B cell (primary cell): ENCODE results near the gene PAIP2. TPM values are rescaled to one million over a fixed set of nuclear protein-coding genes. Genes with fewer than 3 reads are reported as not detected.

Experiments used
- ATAC-seq: fragments of 200-7000 bp; cut with Tn5 transposase; one replicate; pipeline ENCODE4 v1.10.0; 2021; ENCODE audit warnings: low read depth, mild to moderate bottlenecking, moderate number of reproducible peaks, moderate library complexity
- CTCF ChIA-PET: fragments of 350-600 bp; sonication (Branson Sonifier 250); formaldehyde crosslinking; loops from one replicate; lab custom pipeline; 2021; ENCODE audit warnings: antibody characterized with exemption, inconsistent platforms; lab: Charles Lee
- POLR2A ChIA-PET: fragments of 350-600 bp; sonication (Branson Sonifier 250); formaldehyde crosslinking; loops from one replicate; lab custom pipeline; 2021; ENCODE audit warnings: antibody characterized with exemption; lab: Charles Lee
- DNase-seq: peaks from one replicate; pipeline ENCODE4 v3.0.0; 2013
- H2AFZ ChIP-seq: 2 replicates; pipeline ENCODE4 v1.6.1; 2012; ENCODE audit warnings: mild to moderate bottlenecking, low read depth, low read length; ENCODE audit not compliant: insufficient read depth, poor library complexity, severe bottlenecking
- H3K27ac ChIP-seq, 2 donors: 1 replicate in 1 of 2; 2 replicates in 1 of 2; pipeline ENCODE4 v1.5.1; 2012 to 2013; ENCODE audit warnings: low read length in 2 of 2, mild to moderate bottlenecking in 2 of 2, moderate library complexity in 1 of 2
- H3K27me3 ChIP-seq, 4 experiments: fragments of 200-600 bp in 1 of 4; sonication (generic) in 1 of 4; replicated peaks in 1 of 4; 1 replicate in 2 of 4; 2 replicates in 2 of 4; pipeline versions ENCODE4 v1.6.1 to v1.7.0; 2013 to 2016; ENCODE audit warnings: low read length in 3 of 4, mild to moderate bottlenecking in 2 of 4, mixed read lengths in 1 of 4, moderate library complexity in 1 of 4; ENCODE audit not compliant: insufficient read depth in 4 of 4, control insufficient read depth in 3 of 4; ENCODE audit errors: control extremely low read depth in 1 of 4
- H3K36me3 ChIP-seq, 2 experiments: replicated peaks in 1 of 2; 1 replicate in 1 of 2; 2 replicates in 1 of 2; pipeline versions ENCODE4 v1.6.1 to v1.7.1; 2013; ENCODE audit warnings: low read length in 1 of 2; ENCODE audit not compliant: insufficient read depth in 2 of 2, control insufficient read depth in 1 of 2; ENCODE audit errors: control extremely low read depth in 1 of 2, extremely low read depth in 1 of 2
- H3K4me1 ChIP-seq, 2 donors: fragments of 200-600 bp in 1 of 2; sonication (generic) in 1 of 2; 1 replicate in 1 of 2; 2 replicates in 1 of 2; pipeline versions ENCODE4 v1.5.1 to v1.6.1; 2013 to 2017; ENCODE audit warnings: low read length in 2 of 2; ENCODE audit not compliant: control insufficient read depth in 2 of 2, insufficient read depth in 2 of 2
- H3K4me2 ChIP-seq: replicated peaks from 2 replicates; pipeline ENCODE3; 2012; ENCODE audit warnings: mild to moderate bottlenecking, low read depth, low read length; ENCODE audit not compliant: poor library complexity, severe bottlenecking
- H3K4me3 ChIP-seq, 5 experiments: fragments of 200-600 bp in 1 of 5; sonication (generic) in 1 of 5; 1 replicate in 3 of 5; 2 replicates in 2 of 5; pipeline versions ENCODE4 v1.5.1 to v1.7.0; 2011 to 2016; ENCODE audit warnings: low read length in 4 of 5, mild to moderate bottlenecking in 4 of 5, low read depth in 2 of 5, control low read depth in 1 of 5, moderate library complexity in 1 of 5; ENCODE audit not compliant: insufficient read depth in 1 of 5; ENCODE audit errors: control extremely low read depth in 1 of 5, extremely low read depth in 1 of 5
- H3K79me2 ChIP-seq: fragments of 200-600 bp; sonication (generic); one replicate; pipeline ENCODE4 v1.6.0; 2016; ENCODE audit warnings: low read length; ENCODE audit not compliant: control insufficient read depth, insufficient read depth
- H3K9ac ChIP-seq: fragments of 200-600 bp; sonication (generic); 2 replicates; pipeline ENCODE4 v1.6.1; 2017; ENCODE audit warnings: mild to moderate bottlenecking, low read length, moderate library complexity
- H3K9me3 ChIP-seq, 3 donors: one replicate each; pipeline versions ENCODE4 v1.6.1 to v1.7.1; 2013; ENCODE audit warnings: low read length in 2 of 3; ENCODE audit not compliant: control insufficient read depth in 2 of 3, insufficient read depth in 1 of 3; ENCODE audit errors: control extremely low read depth in 1 of 3
- H4K20me1 ChIP-seq: 2 replicates; pipeline ENCODE4 v1.6.0; 2012; ENCODE audit warnings: mild to moderate bottlenecking, low read length; ENCODE audit not compliant: insufficient read depth, control insufficient read depth, poor library complexity, severe bottlenecking
- H3K27ac Mint-ChIP-seq: one replicate; pipeline ENCODE4 v1.8.0; 2021; ENCODE audit warnings: mixed read lengths
- H3K27me3 Mint-ChIP-seq: one replicate; pipeline ENCODE4 v1.8.0; 2021; ENCODE audit warnings: mixed read lengths
- H3K4me1 Mint-ChIP-seq: one replicate; pipeline ENCODE4 v1.8.0; 2021; ENCODE audit warnings: mixed read lengths
- H3K4me3 Mint-ChIP-seq: one replicate; pipeline ENCODE4 v1.8.0; 2021; ENCODE audit warnings: mixed read lengths
- H3K9me3 Mint-ChIP-seq: one replicate; pipeline ENCODE4 v1.8.0; 2022; ENCODE audit warnings: mixed read lengths; ENCODE audit not compliant: insufficient read depth
- EZH2 ChIP-seq: IDR thresholded peaks from 2 replicates; pipeline ENCODE4 v1.6.1; 2012; ENCODE audit warnings: borderline replicate concordance, low read depth, mild to moderate bottlenecking, moderate library complexity, low read length; ENCODE audit not compliant: insufficient read depth, poor library complexity, severe bottlenecking
- WGBS: methylation state at CpG from one replicate; pipeline ENCODE4 v1.1.5; 2013; ENCODE audit warnings: missing lambda C conversion rate; ENCODE audit not compliant: insufficient coverage; 5-methylcytosine and 5-hydroxymethylcytosine counted together
- intact Hi-C: fragments of 100-400 bp; cut with micrococcal nuclease; formaldehyde crosslinking; loops from one replicate; pipeline ENCODE4 v1.10.0; 2022
- polyA plus RNA-seq: library from polyadenylated mRNA; depleted of rRNA; stranded (reverse); fragments of >200 nt; gene quantifications from 2 replicates; pipeline ENCODE4 v1.2.3, GENCODE V29; 2012
- total RNA-seq, 2 donors: library from RNA; stranded (reverse); fragments of 120-200 nt in 1 of 2; gene quantifications; 1 replicate in 1 of 2; 2 replicates in 1 of 2; pipeline versions ENCODE4 v1.2.3 to v1.2.4, GENCODE V29; 2013 to 2022
- TF ChIP-seq, protein P1 (sequence below): fragments of 200-600 bp; IDR thresholded peaks from one replicate; pipeline ENCODE4 v1.8.0; 2022; ENCODE audit warnings: antibody characterized with exemption, mild to moderate bottlenecking

Gene PAIP2
- total and polyA plus RNA-seq, 2 donors (not counting 1 experiment from before 2014, with no cell fraction given), result 38.5 to 121 TPM

DNA sequence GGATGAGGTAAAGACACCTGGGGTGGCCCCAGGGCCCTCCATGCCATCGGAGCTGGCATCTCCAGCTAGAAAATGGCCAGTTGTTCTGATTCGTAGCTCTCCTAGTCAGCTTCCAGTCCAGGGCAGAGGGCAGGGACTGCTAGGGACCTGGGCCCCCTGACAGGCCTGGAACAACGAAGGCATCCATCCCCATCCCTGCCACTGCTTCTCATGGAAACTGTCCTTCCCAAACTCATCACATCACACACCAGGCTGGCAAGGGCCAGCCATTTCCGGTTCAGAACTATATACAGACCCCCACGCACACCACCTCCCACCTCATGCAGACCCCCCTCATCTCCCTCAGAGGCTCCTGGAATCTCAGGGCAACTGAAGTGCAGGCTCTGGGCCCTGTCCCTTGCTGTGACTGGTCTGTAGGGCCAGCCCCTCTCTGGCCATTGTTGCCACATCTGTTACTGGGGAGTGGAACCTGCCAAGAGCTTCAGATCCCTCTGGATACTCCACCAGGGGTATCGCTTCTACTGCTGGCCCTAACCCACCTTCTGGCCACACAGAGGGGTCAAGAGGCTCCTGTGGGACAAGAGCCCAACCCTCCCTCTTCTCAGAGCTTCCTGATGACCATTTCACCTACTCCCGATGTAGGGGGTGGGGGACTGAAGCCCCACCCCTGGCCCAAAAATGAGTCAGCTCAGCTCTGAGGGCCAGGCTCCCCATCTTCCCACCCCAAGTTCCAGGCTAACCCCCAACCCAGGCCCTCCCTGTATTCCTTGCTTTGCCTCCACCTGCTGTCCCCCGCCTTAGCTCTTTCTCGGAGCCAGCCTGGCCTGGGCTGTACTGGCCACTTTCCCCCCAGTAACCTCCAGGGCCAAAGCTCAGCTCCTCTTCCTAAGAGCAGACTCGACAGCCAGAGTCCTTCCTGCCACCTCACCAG lies 49.2 kb downstream of the PAIP2 start:
- no peak overlapping the region for H3K4me3 ChIP-seq
- peak overlapping the region; percentile 86 to 89 for H3K27ac ChIP-seq
- no peak for TF ChIP-seq EZH2
- TF ChIP-seq, protein P1, sequence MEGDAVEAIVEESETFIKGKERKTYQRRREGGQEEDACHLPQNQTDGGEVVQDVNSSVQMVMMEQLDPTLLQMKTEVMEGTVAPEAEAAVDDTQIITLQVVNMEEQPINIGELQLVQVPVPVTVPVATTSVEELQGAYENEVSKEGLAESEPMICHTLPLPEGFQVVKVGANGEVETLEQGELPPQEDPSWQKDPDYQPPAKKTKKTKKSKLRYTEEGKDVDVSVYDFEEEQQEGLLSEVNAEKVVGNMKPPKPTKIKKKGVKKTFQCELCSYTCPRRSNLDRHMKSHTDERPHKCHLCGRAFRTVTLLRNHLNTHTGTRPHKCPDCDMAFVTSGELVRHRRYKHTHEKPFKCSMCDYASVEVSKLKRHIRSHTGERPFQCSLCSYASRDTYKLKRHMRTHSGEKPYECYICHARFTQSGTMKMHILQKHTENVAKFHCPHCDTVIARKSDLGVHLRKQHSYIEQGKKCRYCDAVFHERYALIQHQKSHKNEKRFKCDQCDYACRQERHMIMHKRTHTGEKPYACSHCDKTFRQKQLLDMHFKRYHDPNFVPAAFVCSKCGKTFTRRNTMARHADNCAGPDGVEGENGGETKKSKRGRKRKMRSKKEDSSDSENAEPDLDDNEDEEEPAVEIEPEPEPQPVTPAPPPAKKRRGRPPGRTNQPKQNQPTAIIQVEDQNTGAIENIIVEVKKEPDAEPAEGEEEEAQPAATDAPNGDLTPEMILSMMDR, result no peak
- ChIA-PET POLR2A (interaction anchor here (0.6 to 8.4 kb wide), 7 partner anchors 10 to 134 kb away, joined by 5 to 70 read pairs (median 6); partner anchors contain the start of genes MATR3 and PAIP2), CTCF (interaction anchor here (0.7 to 5.3 kb wide), 13 partner anchors 13 to 245 kb away, joined by 3 to 39 read pairs (median 5); partner anchors contain the start of genes MATR3, PAIP2, SIL1 and SPATA24)
- H3K27ac Mint-ChIP-seq, result peak overlapping the region; percentile 99
- ATAC-seq (no peak), DNase-seq (peak; percentile 42)
- intact Hi-C loops, result loop anchor here (5.0 kb wide), 2 partner anchors 119 to 814 kb away; partner anchors contain the start of gene HSPA9
- peak overlapping the region; percentile 91 for H3K4me2 ChIP-seq
- peaks cover 54 to 77% of the 10 kb centered on the region in 2 donors for H3K4me1 ChIP-seq
- H3K27me3 ChIP-seq, result no peaks in the 10 kb centered on the region
- no peaks in the 10 kb centered on the region for H3K27me3 Mint-ChIP-seq
- H3K36me3 ChIP-seq, result no peaks in the 10 kb centered on the region
- peak overlapping the region; percentile 88 for H2AFZ ChIP-seq
- peak overlapping the region; percentile 76 for H3K9ac ChIP-seq
- peaks cover 0 to 4% (median 0%) of the 10 kb centered on the region in 3 donors for H3K9me3 ChIP-seq
- peaks cover 31% of the 10 kb centered on the region for H3K79me2 ChIP-seq
- H4K20me1 ChIP-seq, result peaks cover 7% of the 10 kb centered on the region
- 81% methylated on average over 9 of the region's 10 CpGs for WGBS
- H3K4me1 Mint-ChIP-seq, result peaks cover 62% of the 10 kb centered on the region
- no peaks in the 10 kb centered on the region for H3K9me3 Mint-ChIP-seq
- peak overlapping the region; percentile 99 for H3K4me3 Mint-ChIP-seq
